K562 (cell line): ENCODE results near the gene DRAXIN. TPM values are rescaled to one million over a fixed set of nuclear protein-coding genes. Genes with fewer than 3 reads are reported as not detected.
A peak's percentile ranks its signal among the peaks of the same experiment; 100 is the strongest.

Source experiments
- BCOR ChIP-seq: fragments of 450-650 bp; IDR thresholded peaks from 2 replicates; pipeline ENCODE4 v1.6.1; 2016
- BDP1 ChIP-seq: IDR thresholded peaks from 3 replicates; pipeline ENCODE4 v1.6.1; 2011; ENCODE audit not compliant: insufficient read length, insufficient read depth
- C11orf30 ChIP-seq: fragments of 450-650 bp; IDR thresholded peaks from 2 replicates; pipeline ENCODE4 v1.6.1; 2016; ENCODE audit warnings: low read depth, mild to moderate bottlenecking
- CBFA2T3 ChIP-seq: fragments of 450-650 bp; IDR thresholded peaks from 2 replicates; pipeline ENCODE4 v1.6.1; 2017
- CHCHD3 ChIP-seq: fragments of 250-450 bp; sonication (Bioruptor Pico); IDR thresholded peaks from 2 replicates; pipeline ENCODE4 v2.1.2; 2022; ENCODE audit warnings: mild to moderate bottlenecking
- CHD1 ChIP-seq: fragments of 200-600 bp; sonication (generic); IDR thresholded peaks from one replicate; pipeline ENCODE4 v1.6.1; 2012; ENCODE audit warnings: mild to moderate bottlenecking, moderate library complexity, low read length, inconsistent platforms
- CHD4 ChIP-seq: fragments of 200-600 bp; sonication (generic); IDR thresholded peaks from 3 replicates; pipeline ENCODE4 v1.6.1; 2012; ENCODE audit warnings: low read depth, mild to moderate bottlenecking, mixed read lengths, low read length, inconsistent platforms; ENCODE audit not compliant: insufficient read depth, insufficient replicate concordance, poor library complexity, severe bottlenecking
- DIDO1 ChIP-seq: fragments of 450-650 bp; IDR thresholded peaks from 2 replicates; pipeline ENCODE4 v1.6.1; 2016; ENCODE audit warnings: low read depth, missing biosample characterization, missing genetic modification characterization
- GTF2E2 ChIP-seq: fragments of 200-800 bp; sonication (Bioruptor generic); IDR thresholded peaks from 2 replicates; pipeline ENCODE4 v1.6.1; 2016; ENCODE audit warnings: missing genetic modification characterization, missing compliant biosample characterization
- JUNB ChIP-seq: fragments of 450-650 bp; formaldehyde crosslinking; conservative IDR thresholded peaks from 2 replicates; pipeline ENCODE4 v1.4.0; 2020; ENCODE audit warnings: mild to moderate bottlenecking
- MTA2 ChIP-seq: fragments of 450-650 bp; IDR thresholded peaks from 2 replicates; pipeline ENCODE4 v1.6.1; 2016; ENCODE audit warnings: low read depth
- NR4A1 ChIP-seq, 2 experiments: fragments of 250-450 bp in 1 of 2; fragments of 450-650 bp in 1 of 2; sonication (Bioruptor Pico) in 1 of 2; IDR thresholded peaks; 2 replicates each; pipeline versions ENCODE4 v1.4.0 to v1.6.1; 2016 to 2020; ENCODE audit warnings: mild to moderate bottlenecking in 2 of 2, missing compliant biosample characterization in 1 of 2, missing genetic modification characterization in 1 of 2, moderate library complexity in 1 of 2
- SNIP1 ChIP-seq: fragments of 450-650 bp; IDR thresholded peaks from 2 replicates; pipeline ENCODE4 v1.7.1; 2017; ENCODE audit warnings: low read depth, mild to moderate bottlenecking
- ZNF133 ChIP-seq: fragments of 250-450 bp; sonication (Bioruptor Pico); IDR thresholded peaks from 2 replicates; pipeline ENCODE4 v1.4.0; 2020; ENCODE audit warnings: mild to moderate bottlenecking
- ZNF3 ChIP-seq: fragments of 250-450 bp; sonication (Bioruptor Pico); IDR thresholded peaks from 2 replicates; pipeline ENCODE4 v1.5.0; 2021; ENCODE audit warnings: mild to moderate bottlenecking, moderate library complexity
- ZNF384 ChIP-seq: IDR thresholded peaks from 2 replicates; pipeline ENCODE4 v1.6.1; 2012; ENCODE audit warnings: low read depth, low read length, improper control_type of control experiment
- ZNF583 ChIP-seq: fragments of 250-450 bp; sonication (Bioruptor Pico); IDR thresholded peaks from 2 replicates; pipeline ENCODE4 v1.4.0; 2020
- ZNF696 ChIP-seq: fragments of 250-450 bp; sonication (Bioruptor Pico); conservative IDR thresholded peaks from 2 replicates; pipeline ENCODE4 v1.4.0; 2020; ENCODE audit warnings: mild to moderate bottlenecking, moderate library complexity
- polyA plus RNA-seq, 8 experiments: library from polyadenylated mRNA; depleted of rRNA in 4 of 8; stranded (reverse) in 5 of 8; unstranded in 3 of 8; fragments of >200 nt; fragmentation: Nextera tagmentation in 2 of 8; fragmentation: Illumina TruSeq in 1 of 8; extraction: Ambion mirVana in 2 of 8; extraction: Trizol in 1 of 8; gene quantifications; 2 replicates each; pipeline versions ENCODE4 v1.2.1 to v1.2.3, GENCODE V29; 2011 to 2014; ENCODE audit warnings: inconsistent platforms in 1 of 8, missing spikeins in 1 of 8
- total RNA-seq, 7 experiments: library from RNA; depleted of rRNA in 6 of 7; stranded (reverse); fragments of >200 nt in 6 of 7; fragmentation: Illumina TruSeq in 2 of 7; extraction: Trizol in 2 of 7; gene quantifications; 2 replicates each; pipeline versions ENCODE4 v1.2.1 to v1.2.3, GENCODE V29; 2011 to 2021; ENCODE audit warnings: low replicate concordance in 1 of 7
- TF ChIP-seq, protein P1 (sequence below): fragments of 250-450 bp; sonication (Bioruptor Pico); IDR thresholded peaks from 2 replicates; pipeline ENCODE4 v1.6.1; 2021; ENCODE audit warnings: mild to moderate bottlenecking
- TF ChIP-seq, protein P2 (sequence below): fragments of 250-450 bp; sonication (Bioruptor Pico); IDR thresholded peaks from 2 replicates; pipeline ENCODE4 v1.4.0; 2020; ENCODE audit warnings: mild to moderate bottlenecking, moderate library complexity
- TF ChIP-seq, protein P3 (sequence below), 3 experiments: fragments of 200-800 bp in 1 of 3; fragments of 250-450 bp in 1 of 3; fragments of 450-650 bp in 1 of 3; sonication (Bioruptor Pico) in 1 of 3; sonication (Bioruptor generic) in 1 of 3; formaldehyde crosslinking in 1 of 3; IDR thresholded peaks; 2 replicates each; pipeline versions ENCODE4 v1.6.1 to v1.8.0; 2016 to 2022; ENCODE audit warnings: mild to moderate bottlenecking in 2 of 3, missing genetic modification characterization in 2 of 3, missing compliant biosample characterization in 1 of 3, moderate library complexity in 1 of 3

DRAXIN gene
- total and polyA plus RNA-seq, 9 of the 15 experiments (the other 6 are each of a cell fraction or from before 2014, with no cell fraction given): 0.01 to 0.04 (median 0.01) TPM; not detected in 6

DNA sequence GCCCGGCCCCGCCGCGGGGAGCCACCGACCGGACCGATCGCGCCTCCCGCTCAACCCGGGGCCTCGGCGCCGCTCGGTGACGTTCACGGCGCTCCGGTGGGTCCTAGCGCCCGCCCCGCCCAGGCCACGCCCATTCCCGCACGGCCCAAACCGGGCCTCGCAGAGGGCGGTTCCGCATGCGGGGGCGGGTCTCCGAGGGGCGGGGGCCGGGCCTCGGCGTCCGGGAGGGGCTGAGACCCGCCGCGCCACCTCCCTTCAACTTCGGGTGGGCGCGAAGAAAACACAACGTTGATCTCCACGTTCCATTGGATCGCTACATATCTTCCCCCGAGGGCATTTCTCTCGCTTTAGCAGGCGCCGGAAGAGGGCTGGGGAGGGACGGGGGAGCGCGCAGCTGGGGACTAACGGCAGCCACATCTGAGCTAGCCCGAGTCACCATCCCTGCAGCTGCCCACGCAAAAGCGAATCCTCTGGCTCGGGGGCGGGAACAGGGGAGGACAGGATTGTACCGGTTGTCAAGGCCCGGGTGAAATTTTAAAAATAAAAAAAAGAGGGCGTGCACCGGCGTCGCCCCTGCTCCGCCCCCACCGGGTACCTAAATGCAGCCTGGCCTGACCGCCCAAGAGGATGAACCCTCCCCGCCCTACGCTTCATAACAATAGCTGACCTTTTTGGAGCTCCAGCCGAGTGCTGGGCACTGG, 10.3 kb upstream of the DRAXIN start, which contains the start of gene MAD2L2 (continued):
- TF ChIP-seq BDP1 (no peak), NR4A1 (CRISPR knock-in tag; IDR thresholded peaks at IDR 0.05) (no peak), NR4A1 (tag; IDR thresholded peaks at IDR 0.05) (no peak), GTF2E2 (tag) (peak; percentile 69; the same call in 1 of the 2 replicates), DIDO1 (0 out of 2 replicates have a peak, but pooled peaks have one; percentile 2), CHCHD3 (CRISPR knock-in tag) (no peak), CHD4 (no peak), CBFA2T3 (peak; percentile 60), ZNF696 (no peak), ZNF3 (CRISPR knock-in tag) (no peak), BCOR (no peak; the same call in 1 of the 2 replicates), C11orf30 (peak; percentile 69), ZNF384 (peak; percentile 88), ZNF583 (CRISPR knock-in tag) (no peak), JUNB (no peak), CHD1 (no peak), ZNF133 (CRISPR knock-in tag) (no peak), SNIP1 (no peak), MTA2 (no peak)
- TF ChIP-seq, protein P1, sequence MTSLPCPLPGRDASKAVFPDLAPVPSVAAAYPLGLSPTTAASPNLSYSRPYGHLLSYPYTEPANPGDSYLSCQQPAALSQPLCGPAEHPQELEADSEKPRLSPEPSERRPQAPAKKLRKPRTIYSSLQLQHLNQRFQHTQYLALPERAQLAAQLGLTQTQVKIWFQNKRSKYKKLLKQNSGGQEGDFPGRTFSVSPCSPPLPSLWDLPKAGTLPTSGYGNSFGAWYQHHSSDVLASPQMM (CRISPR knock-in tag): no peak
- TF ChIP-seq, protein P2, sequence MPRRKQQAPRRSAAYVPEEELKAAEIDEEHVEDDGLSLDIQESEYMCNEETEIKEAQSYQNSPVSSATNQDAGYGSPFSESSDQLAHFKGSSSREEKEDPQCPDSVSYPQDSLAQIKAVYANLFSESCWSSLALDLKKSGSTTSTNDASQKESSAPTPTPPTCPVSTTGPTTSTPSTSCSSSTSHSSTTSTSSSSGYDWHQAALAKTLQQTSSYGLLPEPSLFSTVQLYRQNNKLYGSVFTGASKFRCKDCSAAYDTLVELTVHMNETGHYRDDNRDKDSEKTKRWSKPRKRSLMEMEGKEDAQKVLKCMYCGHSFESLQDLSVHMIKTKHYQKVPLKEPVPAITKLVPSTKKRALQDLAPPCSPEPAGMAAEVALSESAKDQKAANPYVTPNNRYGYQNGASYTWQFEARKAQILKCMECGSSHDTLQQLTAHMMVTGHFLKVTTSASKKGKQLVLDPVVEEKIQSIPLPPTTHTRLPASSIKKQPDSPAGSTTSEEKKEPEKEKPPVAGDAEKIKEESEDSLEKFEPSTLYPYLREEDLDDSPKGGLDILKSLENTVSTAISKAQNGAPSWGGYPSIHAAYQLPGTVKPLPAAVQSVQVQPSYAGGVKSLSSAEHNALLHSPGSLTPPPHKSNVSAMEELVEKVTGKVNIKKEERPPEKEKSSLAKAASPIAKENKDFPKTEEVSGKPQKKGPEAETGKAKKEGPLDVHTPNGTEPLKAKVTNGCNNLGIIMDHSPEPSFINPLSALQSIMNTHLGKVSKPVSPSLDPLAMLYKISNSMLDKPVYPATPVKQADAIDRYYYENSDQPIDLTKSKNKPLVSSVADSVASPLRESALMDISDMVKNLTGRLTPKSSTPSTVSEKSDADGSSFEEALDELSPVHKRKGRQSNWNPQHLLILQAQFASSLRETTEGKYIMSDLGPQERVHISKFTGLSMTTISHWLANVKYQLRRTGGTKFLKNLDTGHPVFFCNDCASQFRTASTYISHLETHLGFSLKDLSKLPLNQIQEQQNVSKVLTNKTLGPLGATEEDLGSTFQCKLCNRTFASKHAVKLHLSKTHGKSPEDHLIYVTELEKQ (CRISPR knock-in tag): no peak
- TF ChIP-seq, protein P3, sequence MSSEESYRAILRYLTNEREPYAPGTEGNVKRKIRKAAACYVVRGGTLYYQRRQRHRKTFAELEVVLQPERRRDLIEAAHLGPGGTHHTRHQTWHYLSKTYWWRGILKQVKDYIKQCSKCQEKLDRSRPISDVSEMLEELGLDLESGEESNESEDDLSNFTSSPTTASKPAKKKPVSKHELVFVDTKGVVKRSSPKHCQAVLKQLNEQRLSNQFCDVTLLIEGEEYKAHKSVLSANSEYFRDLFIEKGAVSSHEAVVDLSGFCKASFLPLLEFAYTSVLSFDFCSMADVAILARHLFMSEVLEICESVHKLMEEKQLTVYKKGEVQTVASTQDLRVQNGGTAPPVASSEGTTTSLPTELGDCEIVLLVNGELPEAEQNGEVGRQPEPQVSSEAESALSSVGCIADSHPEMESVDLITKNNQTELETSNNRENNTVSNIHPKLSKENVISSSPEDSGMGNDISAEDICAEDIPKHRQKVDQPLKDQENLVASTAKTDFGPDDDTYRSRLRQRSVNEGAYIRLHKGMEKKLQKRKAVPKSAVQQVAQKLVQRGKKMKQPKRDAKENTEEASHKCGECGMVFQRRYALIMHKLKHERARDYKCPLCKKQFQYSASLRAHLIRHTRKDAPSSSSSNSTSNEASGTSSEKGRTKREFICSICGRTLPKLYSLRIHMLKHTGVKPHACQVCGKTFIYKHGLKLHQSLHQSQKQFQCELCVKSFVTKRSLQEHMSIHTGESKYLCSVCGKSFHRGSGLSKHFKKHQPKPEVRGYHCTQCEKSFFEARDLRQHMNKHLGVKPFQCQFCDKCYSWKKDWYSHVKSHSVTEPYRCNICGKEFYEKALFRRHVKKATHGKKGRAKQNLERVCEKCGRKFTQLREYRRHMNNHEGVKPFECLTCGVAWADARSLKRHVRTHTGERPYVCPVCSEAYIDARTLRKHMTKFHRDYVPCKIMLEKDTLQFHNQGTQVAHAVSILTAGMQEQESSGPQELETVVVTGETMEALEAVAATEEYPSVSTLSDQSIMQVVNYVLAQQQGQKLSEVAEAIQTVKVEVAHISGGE (CRISPR knock-in tag; IDR thresholded peaks at IDR 0.05): peak in 2 of 3 experiments; percentile 68 to 89; a peak in 4 of 6 replicates
